Measurements from ENCODE around the gene RGL3. TPM values are rescaled to one million over a fixed set of nuclear protein-coding genes. Genes with fewer than 3 reads are reported as not detected.

The RGL3 gene
- total RNA-seq, 1 donor from 2014 or later: 0.33 TPM

DNA sequence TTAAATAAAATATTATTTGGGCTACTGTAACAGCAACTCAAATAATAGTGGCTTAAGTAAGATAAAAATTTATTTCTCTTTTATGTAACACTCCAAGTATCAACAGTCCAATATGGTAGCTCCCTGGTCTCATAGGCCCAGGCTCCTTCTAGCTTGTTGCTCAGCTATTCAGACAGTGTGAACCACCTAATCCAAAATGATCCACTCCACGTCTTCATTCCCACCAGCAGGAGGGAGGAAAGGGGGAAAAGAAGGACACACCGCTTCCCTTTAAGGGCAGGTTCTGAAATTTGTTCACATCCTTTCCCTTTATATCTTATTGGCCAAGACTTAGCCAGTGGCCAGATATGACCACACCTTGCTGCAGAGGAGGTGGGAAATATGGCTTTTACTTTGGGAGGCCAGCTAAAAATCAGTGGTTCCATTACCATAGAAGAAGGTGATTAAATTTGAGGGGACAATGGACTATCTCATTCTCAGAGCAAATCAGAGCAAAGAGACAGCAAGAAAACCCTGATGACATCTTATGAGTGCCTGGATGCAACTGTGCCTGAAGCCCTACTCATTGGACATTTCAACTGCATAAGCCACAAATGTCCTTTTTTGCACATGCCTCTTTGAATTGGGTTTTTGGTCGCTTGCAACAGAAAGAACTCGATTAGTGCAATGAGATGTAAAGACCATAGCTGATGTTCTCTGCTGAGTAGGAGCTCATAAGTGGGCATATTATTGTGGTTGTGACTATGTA, 28.0 kb downstream of the RGL3 start:
- Mint-ChIP-seq H3K27ac (no peak overlapping the region), H3K9me3 (peaks cover 2% of the 10 kb centered on the region), H3K36me3 (ENCODE audit: low read depth) (no peaks in the 10 kb centered on the region), H3K4me1 (peaks cover 21% of the 10 kb centered on the region), H3K4me3 (no peak overlapping the region), H3K27me3 (peaks cover 3% of the 10 kb centered on the region)
- no peak for ATAC-seq (ENCODE audit: low read depth)
- no peak for DNase-seq
- TF ChIP-seq, protein P1, sequence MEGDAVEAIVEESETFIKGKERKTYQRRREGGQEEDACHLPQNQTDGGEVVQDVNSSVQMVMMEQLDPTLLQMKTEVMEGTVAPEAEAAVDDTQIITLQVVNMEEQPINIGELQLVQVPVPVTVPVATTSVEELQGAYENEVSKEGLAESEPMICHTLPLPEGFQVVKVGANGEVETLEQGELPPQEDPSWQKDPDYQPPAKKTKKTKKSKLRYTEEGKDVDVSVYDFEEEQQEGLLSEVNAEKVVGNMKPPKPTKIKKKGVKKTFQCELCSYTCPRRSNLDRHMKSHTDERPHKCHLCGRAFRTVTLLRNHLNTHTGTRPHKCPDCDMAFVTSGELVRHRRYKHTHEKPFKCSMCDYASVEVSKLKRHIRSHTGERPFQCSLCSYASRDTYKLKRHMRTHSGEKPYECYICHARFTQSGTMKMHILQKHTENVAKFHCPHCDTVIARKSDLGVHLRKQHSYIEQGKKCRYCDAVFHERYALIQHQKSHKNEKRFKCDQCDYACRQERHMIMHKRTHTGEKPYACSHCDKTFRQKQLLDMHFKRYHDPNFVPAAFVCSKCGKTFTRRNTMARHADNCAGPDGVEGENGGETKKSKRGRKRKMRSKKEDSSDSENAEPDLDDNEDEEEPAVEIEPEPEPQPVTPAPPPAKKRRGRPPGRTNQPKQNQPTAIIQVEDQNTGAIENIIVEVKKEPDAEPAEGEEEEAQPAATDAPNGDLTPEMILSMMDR (IDR thresholded peaks at IDR 0.05): no peak
- ChIA-PET CTCF (interaction anchor here (1.5 to 2.8 kb wide), 2 partner anchors 8 to 10 kb away, joined by 4 to 10 read pairs; no protein-coding TSS in a partner anchor), POLR2A (no interaction called here)
- intact Hi-C loops (cut with micrococcal nuclease): no loop called here

DNA sequence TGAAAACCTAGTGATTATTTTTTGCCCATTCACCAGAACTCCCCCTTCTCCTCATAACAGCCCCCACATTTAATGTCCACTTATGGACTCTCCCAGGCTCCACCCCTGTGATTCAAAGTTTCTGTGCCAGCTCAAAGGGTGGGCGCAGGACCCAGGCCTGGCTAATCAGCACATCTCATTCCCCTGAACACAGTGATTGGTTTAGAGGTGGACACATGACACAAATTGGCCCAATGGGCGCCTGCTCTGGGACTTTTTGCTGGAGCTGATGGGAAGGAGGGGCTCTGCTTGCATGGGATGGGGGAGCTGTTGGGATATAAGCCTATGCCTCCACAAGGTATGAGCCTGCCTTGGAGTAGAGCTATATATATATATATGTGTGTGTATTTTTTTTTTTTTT, 28.8 kb downstream of the RGL3 start:
- TF ChIP-seq, protein P1 (IDR thresholded peaks at IDR 0.05): no peak
- H3K4me1 Mint-ChIP-seq: peaks cover 21% of the 10 kb centered on the region
- ChIA-PET CTCF (interaction anchor here (2.8 kb wide), 1 partner anchor 9 kb away, joined by 10 read pairs; no protein-coding TSS in a partner anchor), POLR2A (interaction anchor here (0.6 kb wide), 1 partner anchor 28 kb away, joined by 3 read pairs; no protein-coding TSS in a partner anchor)
- ATAC-seq (ENCODE audit: low read depth): no peak
- intact Hi-C loops (cut with micrococcal nuclease): no loop called here
- no peaks in the 10 kb centered on the region for H3K36me3 Mint-ChIP-seq (ENCODE audit: low read depth)
- H3K27me3 Mint-ChIP-seq: peaks cover 3% of the 10 kb centered on the region
- DNase-seq: no peak
- H3K27ac Mint-ChIP-seq: no peak overlapping the region
- H3K4me3 Mint-ChIP-seq: no peak overlapping the region
- H3K9me3 Mint-ChIP-seq: peaks cover 2% of the 10 kb centered on the region

DNA sequence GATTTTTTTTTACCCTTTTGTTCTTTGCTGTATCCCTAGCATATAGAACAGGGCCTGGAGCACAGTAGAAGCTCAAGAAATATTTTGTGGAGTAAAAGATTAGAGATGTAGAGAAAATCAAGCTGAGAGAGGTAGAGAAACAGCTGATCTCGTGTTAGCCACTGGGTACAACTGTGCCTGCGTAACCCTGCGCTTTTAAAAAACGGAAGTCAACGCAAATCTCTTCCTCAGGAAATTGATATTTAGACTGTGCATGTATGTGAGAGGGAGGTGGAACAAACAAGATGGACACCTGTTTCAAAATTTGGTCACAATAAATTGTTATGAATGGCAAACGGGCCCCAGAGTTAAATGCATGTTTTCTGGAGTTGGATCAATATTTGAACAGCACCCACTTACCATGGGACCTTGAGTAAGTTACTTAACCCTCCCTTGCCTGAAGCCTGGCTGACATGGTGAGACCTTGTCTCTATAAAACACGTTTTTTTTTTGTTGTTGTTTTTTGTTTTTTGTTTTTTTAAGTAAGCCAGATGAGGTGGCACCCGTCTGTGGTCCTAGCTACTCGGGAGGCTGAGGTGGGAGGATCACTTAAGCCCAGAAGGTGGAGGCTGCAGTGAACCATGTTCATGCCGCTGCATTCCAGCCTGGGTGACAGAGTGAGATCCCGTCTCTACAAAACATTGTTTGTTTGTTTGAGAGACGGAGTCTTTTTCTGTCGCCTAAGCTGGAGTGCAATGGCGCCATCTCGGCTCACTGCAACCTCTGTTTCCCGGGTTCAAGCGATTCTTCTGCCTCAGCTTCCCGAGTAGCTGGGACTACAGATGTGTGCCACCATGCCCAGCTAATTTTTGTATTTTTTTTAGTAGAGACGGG, 31.7 kb downstream of the RGL3 start:
- no peak for DNase-seq
- CTCF ChIA-PET: interaction anchor here (1.0 kb wide), 1 partner anchor 48 kb away, joined by 4 read pairs; the partner anchor contains the start of genes ODAD3 and PRKCSH
- TF ChIP-seq, protein P1 (IDR thresholded peaks at IDR 0.05): no peak
- Mint-ChIP-seq H3K27ac (peak overlapping the region; percentile 26), H3K36me3 (ENCODE audit: low read depth) (no peaks in the 10 kb centered on the region), H3K4me3 (no peak overlapping the region), H3K9me3 (peaks cover 2% of the 10 kb centered on the region), H3K4me1 (peaks cover 28% of the 10 kb centered on the region), H3K27me3 (no peaks in the 10 kb centered on the region)
- intact Hi-C loops (cut with micrococcal nuclease): no loop called here
- peak; percentile 50 for ATAC-seq (ENCODE audit: low read depth)
- POLR2A ChIA-PET: interaction anchor here (1.3 kb wide), 1 partner anchor 12 kb away, joined by 6 read pairs; the partner anchor contains the start of gene SWSAP1

DNA sequence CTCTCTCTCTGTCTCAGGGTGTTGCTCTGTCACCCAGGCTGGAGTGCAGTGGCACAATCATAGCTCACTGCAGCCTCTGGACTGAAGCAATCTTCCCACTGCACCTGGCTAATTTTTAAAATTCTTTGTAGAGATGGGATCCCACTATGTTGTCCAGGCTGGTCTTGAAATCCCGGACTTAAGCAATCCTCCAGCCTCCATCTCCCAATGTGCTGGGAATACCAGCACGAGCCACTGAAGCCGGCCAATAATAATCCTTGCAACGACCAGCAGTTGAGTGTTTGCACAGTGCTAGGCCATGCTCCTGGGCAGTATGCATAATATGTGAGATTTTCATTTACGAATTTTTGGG, 34.4 kb downstream of the RGL3 start:
- peaks cover 49% of the 10 kb centered on the region for H3K4me1 Mint-ChIP-seq
- POLR2A ChIA-PET: interaction anchor here (0.6 to 4.6 kb wide), 3 partner anchors 10 to 36 kb away, joined by 4 to 60 read pairs (median 32); partner anchors contain the start of genes RGL3 and SWSAP1
- intact Hi-C loops (cut with micrococcal nuclease): no loop called here
- H3K4me3 Mint-ChIP-seq: no peak overlapping the region
- CTCF ChIA-PET: interaction anchor here (0.6 to 2.8 kb wide), 3 partner anchors 10 to 224 kb away, joined by 3 to 16 read pairs (median 3); partner anchors contain the start of gene SWSAP1
- no peaks in the 10 kb centered on the region for H3K9me3 Mint-ChIP-seq
- H3K36me3 Mint-ChIP-seq (ENCODE audit: low read depth): no peaks in the 10 kb centered on the region
- no peak for ATAC-seq (ENCODE audit: low read depth)
- TF ChIP-seq, protein P1 (IDR thresholded peaks at IDR 0.05): no peak
- H3K27ac Mint-ChIP-seq: no peak overlapping the region
- no peak for DNase-seq
- H3K27me3 Mint-ChIP-seq: no peaks in the 10 kb centered on the region

All from activated B cell treated with CpG ODN at 0.5 μM for 24 hours (primary cell).